ENCODE data around the gene RNF166. TPM values are rescaled to one million over a fixed set of nuclear protein-coding genes. Genes with fewer than 3 reads are reported as not detected.

RNF166 gene
- polyA plus RNA-seq, 3 donors: 99.3 to 255 (median 120) TPM

DNA sequence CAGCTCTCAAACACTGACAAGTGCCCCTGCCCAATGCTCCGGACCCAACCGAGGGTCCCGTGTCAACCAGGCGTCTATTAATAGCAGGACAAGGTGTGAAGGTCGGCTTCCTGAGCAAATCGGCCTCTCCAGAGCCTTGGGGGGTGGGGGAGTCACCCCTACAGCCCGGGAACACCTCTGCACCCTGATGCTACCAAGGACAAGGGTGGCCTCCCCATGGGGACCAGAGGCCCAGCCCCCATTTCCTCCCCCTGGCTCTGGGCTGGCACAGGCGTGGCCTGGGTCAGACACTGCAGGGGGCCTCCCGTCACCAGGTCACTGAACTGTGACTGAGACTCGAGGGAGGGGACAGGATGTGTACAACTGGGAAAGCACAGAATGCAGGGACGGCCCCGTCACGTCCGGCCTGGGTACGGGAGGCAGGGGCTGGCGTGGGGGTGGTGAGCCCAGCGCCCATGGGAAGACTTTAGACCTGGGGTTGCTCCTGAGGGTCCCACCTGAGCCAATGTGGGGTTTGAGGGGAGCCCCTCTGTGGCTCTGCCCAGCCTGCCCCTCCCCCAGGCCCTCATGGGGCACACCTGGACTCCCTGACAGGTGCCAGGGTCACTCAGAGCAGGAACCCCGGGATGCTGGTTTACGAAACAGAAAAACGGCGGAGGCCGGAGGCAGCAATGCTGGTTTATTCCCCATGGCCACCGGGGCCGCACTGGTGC, 54.8 kb downstream of the RNF166 start:
- H2AFZ ChIP-seq (ENCODE audit: insufficient read depth, low read depth, low read length, poor library complexity, severe bottlenecking): peak overlapping the region; percentile 52
- H3K4me2 ChIP-seq (replicated peaks; ENCODE audit: extremely low read depth, low read length, poor library complexity, severe bottlenecking): peak overlapping the region; percentile 93
- Mint-ChIP-seq H3K9me3 (no peaks in the 10 kb centered on the region), H3K27me3 (ENCODE audit: low read depth in 3 of 3) (peaks cover 0 to 2% (median 2%) of the 10 kb centered on the region in 3 donors), H3K36me3 (peaks cover 20 to 43% of the 10 kb centered on the region in 2 donors), H3K4me1 (peaks cover 32% of the 10 kb centered on the region), H3K4me3 (peak overlapping the region; percentile 92 to 97), H3K27ac (peak overlapping the region; percentile 91 to 96 (median 95))
- H3K79me2 ChIP-seq (ENCODE audit: insufficient read depth, low read length): peaks cover 44% of the 10 kb centered on the region
- 35% methylated on average over 14 of the region's 24 CpGs for WGBS (ENCODE audit: insufficient coverage)
- H3K9ac ChIP-seq (ENCODE audit: insufficient read depth, low read length, poor library complexity, severe bottlenecking): peak overlapping the region; percentile 93
- peaks cover 24 to 31% of the 10 kb centered on the region in 2 donors for H3K36me3 ChIP-seq (replicated peaks in 1 of 2; ENCODE audit: control insufficient read depth in 1 of 2, insufficient read depth in 2 of 2, low read length in 2 of 2)
- TF ChIP-seq, protein P1, sequence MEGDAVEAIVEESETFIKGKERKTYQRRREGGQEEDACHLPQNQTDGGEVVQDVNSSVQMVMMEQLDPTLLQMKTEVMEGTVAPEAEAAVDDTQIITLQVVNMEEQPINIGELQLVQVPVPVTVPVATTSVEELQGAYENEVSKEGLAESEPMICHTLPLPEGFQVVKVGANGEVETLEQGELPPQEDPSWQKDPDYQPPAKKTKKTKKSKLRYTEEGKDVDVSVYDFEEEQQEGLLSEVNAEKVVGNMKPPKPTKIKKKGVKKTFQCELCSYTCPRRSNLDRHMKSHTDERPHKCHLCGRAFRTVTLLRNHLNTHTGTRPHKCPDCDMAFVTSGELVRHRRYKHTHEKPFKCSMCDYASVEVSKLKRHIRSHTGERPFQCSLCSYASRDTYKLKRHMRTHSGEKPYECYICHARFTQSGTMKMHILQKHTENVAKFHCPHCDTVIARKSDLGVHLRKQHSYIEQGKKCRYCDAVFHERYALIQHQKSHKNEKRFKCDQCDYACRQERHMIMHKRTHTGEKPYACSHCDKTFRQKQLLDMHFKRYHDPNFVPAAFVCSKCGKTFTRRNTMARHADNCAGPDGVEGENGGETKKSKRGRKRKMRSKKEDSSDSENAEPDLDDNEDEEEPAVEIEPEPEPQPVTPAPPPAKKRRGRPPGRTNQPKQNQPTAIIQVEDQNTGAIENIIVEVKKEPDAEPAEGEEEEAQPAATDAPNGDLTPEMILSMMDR (IDR thresholded peaks at IDR 0.05): no peak
- peak overlapping the region; percentile 79 to 100 (median 81) for H3K4me3 ChIP-seq (replicated peaks in 1 of 3; ENCODE audit: low read depth in 2 of 3, low read length in 3 of 3)
- H3K4me1 ChIP-seq (ENCODE audit: control insufficient read depth in 1 of 2, insufficient read depth in 2 of 2, low read length in 2 of 2): peaks cover 43 to 52% of the 10 kb centered on the region in 2 donors
- H4K20me1 ChIP-seq (ENCODE audit: insufficient read depth, low read length): peaks cover 44% of the 10 kb centered on the region
- no peaks in the 10 kb centered on the region for H3K9me3 ChIP-seq (replicated peaks in 1 of 2; ENCODE audit: control insufficient read depth in 1 of 2, insufficient read depth in 1 of 2, low read length in 2 of 2)
- H3K27me3 ChIP-seq (ENCODE audit: control insufficient read depth in 2 of 2, insufficient read depth in 2 of 2, low read length in 2 of 2): no peaks in the 10 kb centered on the region
- intact Hi-C loops (cut with micrococcal nuclease): loop anchor here (2.0 to 5.0 kb wide), 2 partner anchors 35 to 36 kb away; partner anchors contain the start of gene SNAI3 (in 2 of the 2)
- H3K27ac ChIP-seq (ENCODE audit: low read depth in 1 of 2, low read length in 2 of 2): peak overlapping the region; percentile 83 to 97
- peak; percentile 79 to 96 (median 90) for DNase-seq

DNA sequence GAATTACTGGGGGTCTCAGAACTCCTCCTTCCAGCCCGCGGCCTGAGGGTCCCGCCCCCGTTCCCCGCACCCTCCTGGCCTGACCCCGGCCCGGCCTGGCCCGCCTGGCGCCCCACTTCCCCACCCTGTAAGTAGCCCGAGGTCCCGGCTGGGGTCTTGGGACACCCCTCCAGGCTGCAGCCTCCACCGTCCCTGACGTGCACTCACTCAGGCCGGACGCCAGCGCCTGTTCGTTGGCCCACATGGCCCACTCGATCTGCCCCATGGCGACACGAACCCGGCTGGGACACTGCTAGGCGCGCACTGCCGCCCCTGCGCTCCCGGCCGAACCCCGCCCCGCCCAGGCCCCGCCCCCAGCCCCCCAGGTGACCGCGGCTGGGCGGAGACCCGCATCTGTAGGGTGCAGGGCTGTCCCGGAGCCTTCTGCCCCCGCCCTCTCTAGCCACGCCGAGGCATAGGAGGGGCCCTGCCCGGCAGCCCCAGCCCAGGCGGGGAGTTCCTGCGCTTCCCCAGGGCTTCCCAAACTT, 55.4 kb downstream of the RNF166 start, which contains the start of gene CYBA:
Gene CYBA, minus strand, starts transcription at position 305 of the 527 bp plus-strand sequence. Its CDS starts 40 bp downstream, at position 265.
- DNase-seq: peak; percentile 70 to 87 (median 84)
- TF ChIP-seq, protein P1 (IDR thresholded peaks at IDR 0.05): no peak
- Histone ChIP-seq H3K27ac (ENCODE audit: low read depth in 1 of 2, low read length in 2 of 2) (peak within 1 kb of the TSS; percentile 83 to 97), H3K4me3 (replicated peaks in 1 of 3; ENCODE audit: low read depth in 2 of 3, low read length in 3 of 3) (peak within 1 kb of the TSS; percentile 79 to 100 (median 81)), H3K27me3 (ENCODE audit: control insufficient read depth in 2 of 2, insufficient read depth in 2 of 2, low read length in 2 of 2) (no peaks in the 10 kb centered on the region), H4K20me1 (ENCODE audit: insufficient read depth, low read length) (peaks cover 50% of the 10 kb centered on the region), H3K9me3 (replicated peaks in 1 of 2; ENCODE audit: control insufficient read depth in 1 of 2, insufficient read depth in 1 of 2, low read length in 2 of 2) (no peaks in the 10 kb centered on the region), H3K9ac (ENCODE audit: insufficient read depth, low read length, poor library complexity, severe bottlenecking) (peak within 1 kb of the TSS; percentile 93), H3K4me2 (replicated peaks; ENCODE audit: extremely low read depth, low read length, poor library complexity, severe bottlenecking) (peak within 1 kb of the TSS; percentile 93), H3K36me3 (replicated peaks in 1 of 2; ENCODE audit: control insufficient read depth in 1 of 2, insufficient read depth in 2 of 2, low read length in 2 of 2) (peaks cover 28 to 37% of the 10 kb centered on the region in 2 donors), H3K4me1 (ENCODE audit: control insufficient read depth in 1 of 2, insufficient read depth in 2 of 2, low read length in 2 of 2) (peaks cover 45 to 53% of the 10 kb centered on the region in 2 donors), H3K79me2 (ENCODE audit: insufficient read depth, low read length) (peaks cover 49% of the 10 kb centered on the region), H2AFZ (ENCODE audit: insufficient read depth, low read depth, low read length, poor library complexity, severe bottlenecking) (peak within 1 kb of the TSS; percentile 52)
- Mint-ChIP-seq H3K36me3 (peaks cover 24 to 43% of the 10 kb centered on the region in 2 donors), H3K9me3 (peaks cover 0 to 2% (median 0%) of the 10 kb centered on the region in 7 donors), H3K4me3 (peak within 1 kb of the TSS; percentile 92 to 97), H3K4me1 (peaks cover 32% of the 10 kb centered on the region), H3K27me3 (ENCODE audit: low read depth in 3 of 3) (peaks cover 0 to 2% (median 2%) of the 10 kb centered on the region in 3 donors), H3K27ac (peak within 1 kb of the TSS; percentile 93 to 96 (median 95))
- 0% methylated on average over 37 of the region's 41 CpGs for WGBS (ENCODE audit: insufficient coverage)
- intact Hi-C loops (cut with micrococcal nuclease): loop anchor here (2.0 to 5.0 kb wide), 2 partner anchors 36 kb away; partner anchors contain the start of gene SNAI3 (in 2 of the 2)

All from CD14-positive monocyte (primary cell).